Testis (tissue), 3 donors: ENCODE results near the gene KLB. TPM values are rescaled to one million over a fixed set of nuclear protein-coding genes. Genes with fewer than 3 reads are reported as not detected.
"Not testable (repeated sequence)": the region's sequence is repeated elsewhere in the genome, so short reads cannot be mapped to it uniquely, and the experiment has no call there.

Experiments
- DNase-seq: peaks from one replicate; pipeline ENCODE4 v3.0.0-alpha.2; 2019
- H3K27ac ChIP-seq, 2 donors: fragments of 200-600 bp; sonication (generic); one replicate each; pipeline ENCODE4 v1.5.1; 2019
- H3K27me3 ChIP-seq: fragments of 200-600 bp; sonication (generic); one replicate; pipeline ENCODE4 v1.5.1; 2019
- H3K36me3 ChIP-seq: fragments of 200-600 bp; sonication (generic); one replicate; pipeline ENCODE4 v1.5.1; 2017; ENCODE audit warnings: low read depth; ENCODE audit errors: missing control alignments
- H3K4me1 ChIP-seq: fragments of 200-600 bp; sonication (generic); one replicate; pipeline ENCODE4 v1.5.1; 2019
- H3K4me3 ChIP-seq, 2 donors: fragments of 200-600 bp; sonication (generic); one replicate each; pipeline ENCODE4 v1.5.1; 2017 to 2019
- H3K9me3 ChIP-seq: fragments of 200-600 bp; sonication (generic); one replicate; pipeline ENCODE4 v1.5.1; 2017
- CTCF ChIP-seq, 3 experiments: fragments of 450-650 bp in 2 of 3; fragments of 200-600 bp in 1 of 3; sonication (generic) in 1 of 3; IDR thresholded peaks; one replicate each; pipeline ENCODE4 v1.5.1; 2016 to 2019; ENCODE audit warnings: antibody characterized with exemption in 3 of 3, mild to moderate bottlenecking in 2 of 3, moderate library complexity in 1 of 3
- POLR2A ChIP-seq: fragments of 450-650 bp; IDR thresholded peaks from one replicate; pipeline ENCODE4 v1.6.1; 2017; ENCODE audit warnings: antibody characterized with exemption, mild to moderate bottlenecking, moderate library complexity
- WGBS, 2 donors: methylation state at CpG; one replicate each; pipeline ENCODE4 v1.1.5; 2018; 5-methylcytosine and 5-hydroxymethylcytosine counted together
- intact Hi-C: fragments of 100-400 bp; cut with DNase I; formaldehyde crosslinking; loops from one replicate; pipeline ENCODE4 v1.15.1; 2023; ENCODE audit warnings: low total_unique reads
- polyA plus RNA-seq: library from polyadenylated mRNA; stranded (reverse); fragments of 350-450 nt; fragmentation: Illumina TruSeq; extraction: RNeasy Lipid Tissue Mini Kit (QIAGEN cat#74804); gene quantifications from one replicate; pipeline ENCODE4 v1.2.3, GENCODE V29; 2014; ENCODE audit warnings: low read depth, low replicate concordance; ENCODE audit not compliant: insufficient read depth
- total RNA-seq, 2 donors: library from RNA; depleted of rRNA; stranded (reverse); fragments of >200 nt; gene quantifications; one replicate each; pipeline ENCODE4 v1.2.3, GENCODE V29; 2016

KLB gene
- total and polyA plus RNA-seq, 3 donors from 2014 or later = 1.1 to 6.6 (median 1.4) TPM

DNA sequence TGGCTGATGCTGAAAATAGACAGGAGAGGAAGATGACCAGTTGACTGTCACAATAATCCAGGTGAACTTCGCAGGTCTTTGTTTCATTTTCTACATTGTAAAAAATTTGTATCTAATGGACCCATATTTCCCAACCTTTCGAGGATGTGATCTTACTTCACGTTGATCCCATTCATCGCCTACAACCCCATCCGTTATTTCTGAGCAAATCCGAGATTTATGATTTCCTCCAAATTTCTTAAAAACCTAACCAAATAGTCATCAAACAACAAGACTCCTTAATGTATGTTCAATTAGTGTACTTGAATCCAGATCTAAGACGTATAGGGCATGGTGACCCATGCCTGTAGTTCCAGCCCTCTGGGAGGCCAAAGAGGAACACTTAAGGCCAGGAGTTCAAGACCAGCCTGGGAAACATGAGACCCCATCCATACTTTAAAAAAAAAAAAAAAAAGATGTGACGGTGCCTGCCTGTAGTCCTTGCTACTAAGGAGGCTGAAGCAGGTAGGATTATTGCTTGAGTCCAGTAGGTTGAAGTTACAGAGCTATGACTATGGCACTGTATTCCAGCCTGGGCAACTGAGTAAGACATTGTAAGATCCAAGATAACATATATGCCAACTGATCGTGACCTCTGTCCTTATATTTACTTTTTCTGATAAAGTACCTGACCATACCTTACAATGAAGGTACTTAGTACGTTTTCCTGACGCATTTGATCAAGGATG is 46.3 kb downstream of the KLB start:
- WGBS, 2 donors = 80 to 83% methylated on average over 11 of the region's 11 CpGs
- no peaks in the 10 kb centered on the region for H3K36me3 ChIP-seq
- no peak for DNase-seq
- TF ChIP-seq POLR2A = no peak
- no peak for TF ChIP-seq CTCF (IDR thresholded peaks at IDR 0.05)
- H3K27ac ChIP-seq = no peak overlapping the region
- intact Hi-C loops = no loop called here
- no peaks in the 10 kb centered on the region for H3K27me3 ChIP-seq
- H3K4me1 ChIP-seq = peaks cover 13% of the 10 kb centered on the region
- no peak overlapping the region for H3K4me3 ChIP-seq
- no peaks in the 10 kb centered on the region for H3K9me3 ChIP-seq

DNA sequence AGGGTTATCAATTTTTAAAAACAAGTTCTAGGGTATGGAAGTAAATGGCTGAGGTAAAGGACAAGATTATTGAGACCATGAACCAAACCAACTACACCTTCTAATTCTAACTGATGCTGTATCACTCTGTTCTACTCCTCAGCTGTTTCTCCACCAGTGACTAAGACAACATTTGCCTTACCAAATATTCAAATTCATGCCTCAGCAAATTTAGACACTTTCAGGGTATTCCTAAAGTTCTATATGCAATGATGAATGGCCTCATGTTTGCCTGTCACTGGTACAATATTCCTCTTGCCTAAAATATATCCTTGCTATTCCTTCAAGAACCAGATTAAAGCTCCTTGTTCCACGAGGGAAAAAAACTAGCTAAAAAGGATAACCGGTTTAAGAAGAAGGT is 47.0 kb downstream of the KLB start:
- Histone ChIP-seq H3K4me1 (peaks cover 13% of the 10 kb centered on the region), H3K36me3 (no peaks in the 10 kb centered on the region), H3K9me3 (no peaks in the 10 kb centered on the region), H3K27me3 (no peaks in the 10 kb centered on the region), H3K4me3 (no peak overlapping the region), H3K27ac (no peak overlapping the region)
- intact Hi-C loops = no loop called here
- 73% methylated on average over 2 of the region's 2 CpGs for WGBS, 2 donors
- TF ChIP-seq CTCF (IDR thresholded peaks at IDR 0.05) (no peak), POLR2A (no peak)
- no peak for DNase-seq

DNA sequence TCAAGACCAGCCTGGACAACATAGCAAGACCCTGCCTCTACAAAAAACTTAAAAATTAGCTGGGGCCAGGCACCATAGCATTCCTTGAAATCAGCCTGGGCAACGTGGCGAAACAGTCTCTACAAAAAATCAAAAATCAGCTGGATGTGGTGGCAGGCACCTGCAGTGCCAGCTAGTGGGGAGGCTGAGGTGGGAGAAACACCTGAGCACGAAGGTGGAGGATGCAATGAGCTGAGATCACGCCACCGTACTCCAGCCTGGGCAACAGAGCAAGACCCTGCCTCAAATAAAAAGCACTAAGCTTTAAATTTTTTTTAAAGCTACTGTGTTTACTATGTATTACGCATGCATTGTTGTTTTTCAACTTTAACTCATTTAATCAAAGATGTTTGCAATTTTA is 48.8 kb downstream of the KLB start:
- intact Hi-C loops = loop anchor here (5.0 kb wide), 1 partner anchor 522 kb away; the partner anchor contains the start of gene PDS5A
- no peaks in the 10 kb centered on the region for H3K36me3 ChIP-seq

DNA sequence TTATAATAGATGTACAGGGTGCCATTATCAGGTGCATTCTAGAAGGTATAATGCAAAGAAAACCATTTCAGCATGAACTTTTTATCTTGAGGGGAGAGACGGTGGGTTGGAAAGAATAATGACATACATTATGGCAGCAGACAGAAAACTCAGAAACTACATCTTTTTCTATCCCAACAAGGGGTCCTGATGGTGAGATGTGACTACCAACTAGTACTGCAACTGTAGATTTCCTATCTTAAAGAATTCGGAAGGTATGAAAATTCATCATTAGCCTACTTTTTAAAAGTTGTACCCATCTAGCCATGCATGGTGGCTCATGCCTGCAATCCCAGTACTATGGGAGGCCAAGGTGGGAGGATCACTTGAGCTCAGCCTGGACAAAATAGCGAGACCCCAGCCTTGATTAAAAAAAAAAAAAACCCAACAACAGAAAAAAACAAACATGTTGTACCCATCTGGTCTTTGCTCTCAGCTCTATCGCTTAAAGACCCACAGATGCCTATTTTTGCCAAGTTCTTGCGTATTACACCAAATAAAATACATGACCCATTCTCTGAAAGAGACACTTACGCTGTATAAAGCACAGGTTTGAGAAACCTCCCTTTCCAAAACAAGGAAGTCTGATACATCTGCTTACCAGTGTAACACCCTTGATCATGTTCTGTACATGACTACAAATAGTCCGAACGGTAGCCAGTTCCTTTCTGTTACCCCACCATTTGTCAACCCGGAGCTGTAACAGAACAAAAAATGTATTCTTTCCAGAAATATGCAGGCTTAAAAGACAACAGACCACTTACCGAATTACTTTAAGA is 50.4 kb downstream of the KLB start:
- DNase-seq = no peak
- Histone ChIP-seq H3K36me3 (no peaks in the 10 kb centered on the region), H3K4me3 (peak overlapping the region in 1 of 2 donors; percentile 86), H3K4me1 (peaks cover 17% of the 10 kb centered on the region), H3K9me3 (no peaks in the 10 kb centered on the region), H3K27ac (peak overlapping the region in 1 of 2 donors; percentile 93), H3K27me3 (no peaks in the 10 kb centered on the region)
- WGBS, 2 donors = 58 to 64% methylated on average over 10 of the region's 10 CpGs
- intact Hi-C loops = loop anchor here (5.0 kb wide), 1 partner anchor 520 kb away; the partner anchor contains the start of gene PDS5A
- TF ChIP-seq POLR2A = no peak
- no peak for TF ChIP-seq CTCF (IDR thresholded peaks at IDR 0.05)

More for the DNA sequence above, 48.8 kb downstream of the KLB start:
- H3K27me3 ChIP-seq = no peaks in the 10 kb centered on the region
- no peak for TF ChIP-seq CTCF (IDR thresholded peaks at IDR 0.05)
- no peak for TF ChIP-seq POLR2A
- H3K4me1 ChIP-seq = peaks cover 17% of the 10 kb centered on the region
- H3K27ac ChIP-seq = no peak overlapping the region
- 93 to 94% methylated on average over 6 of the region's 6 CpGs for WGBS, 2 donors
- no peak overlapping the region for H3K4me3 ChIP-seq
- no peak for DNase-seq
- no peaks in the 10 kb centered on the region for H3K9me3 ChIP-seq

DNA sequence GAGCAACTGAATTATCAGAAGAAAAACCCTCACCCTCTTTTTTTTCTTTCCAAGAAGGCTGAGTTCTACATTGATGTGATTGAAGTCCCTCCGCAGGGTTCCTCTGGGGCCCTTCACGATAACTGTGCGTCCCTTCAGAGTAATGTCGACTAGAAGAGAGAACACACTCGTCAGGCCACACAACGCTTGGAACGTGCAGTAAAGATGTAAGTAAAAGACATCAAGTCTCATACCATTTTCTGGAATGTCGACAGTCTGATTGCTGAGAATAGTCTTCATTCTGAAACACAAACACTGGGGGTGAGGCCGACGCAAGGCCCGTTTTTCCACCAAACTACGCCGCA is 51.4 kb downstream of the KLB start:
- H3K9me3 ChIP-seq, H3K36me3 ChIP-seq, DNase-seq, H3K27me3 ChIP-seq: not testable (repeated sequence)
- Histone ChIP-seq H3K4me1 (peaks cover 17% of the 10 kb centered on the region), H3K27ac (peak overlapping the region; percentile 93), H3K4me3 (peak overlapping the region; percentile 65 to 86)
- WGBS, 2 donors = 0% methylated on average over 13 of the region's 13 CpGs
- intact Hi-C loops = loop anchor here (5.0 kb wide), 1 partner anchor 519 kb away; the partner anchor contains the start of gene PDS5A
